CD4-positive, alpha-beta T cell (primary cell): ENCODE measurements around the gene SETD4. TPM values are rescaled to one million over a fixed set of nuclear protein-coding genes. Genes with fewer than 3 reads are reported as not detected.

Experiments
- ATAC-seq: fragments of 200-7000 bp; cut with Tn5 transposase; one replicate; pipeline ENCODE4 v1.10.0; 2022; ENCODE audit warnings: mild to moderate bottlenecking; ENCODE audit not compliant: poor library complexity
- CTCF ChIA-PET: fragments of 350-600 bp; sonication (Branson Sonifier 250); formaldehyde crosslinking; loops from one replicate; lab custom pipeline; 2021; ENCODE audit warnings: antibody characterized with exemption, inconsistent platforms; lab: Charles Lee
- POLR2A ChIA-PET: fragments of 350-600 bp; sonication (Branson Sonifier 250); formaldehyde crosslinking; loops from one replicate; lab custom pipeline; 2021; ENCODE audit warnings: antibody characterized with exemption, inconsistent platforms; lab: Charles Lee
- DNase-seq, 14 experiments: peaks; one replicate each; pipeline ENCODE4 v3.0.0-alpha.2; 2013 to 2020; ENCODE audit warnings: mixed read lengths in 2 of 14
- H3K27ac ChIP-seq, 2 donors: one replicate each; pipeline versions ENCODE4 v1.5.1 to v1.7.0; 2013; ENCODE audit warnings: low read length in 2 of 2, low read depth in 1 of 2, mild to moderate bottlenecking in 1 of 2
- H3K27me3 ChIP-seq, 2 experiments: 1 replicate in 1 of 2; 2 replicates in 1 of 2; pipeline versions ENCODE4 v1.6.1 to v1.7.0; 2013; ENCODE audit warnings: low read length in 2 of 2, control low read depth in 1 of 2, mild to moderate bottlenecking in 1 of 2, moderate library complexity in 1 of 2; ENCODE audit not compliant: insufficient read depth in 2 of 2, control insufficient read depth in 1 of 2
- H3K36me3 ChIP-seq: one replicate; pipeline ENCODE4 v1.6.1; 2013; ENCODE audit warnings: low read length, control low read depth; ENCODE audit not compliant: insufficient read depth
- H3K4me1 ChIP-seq: one replicate; pipeline ENCODE4 v1.6.1; 2013; ENCODE audit warnings: low read length, control low read depth; ENCODE audit not compliant: insufficient read depth
- H3K4me3 ChIP-seq: one replicate; pipeline ENCODE4 v1.5.1; 2013; ENCODE audit warnings: mild to moderate bottlenecking, low read length, moderate library complexity
- H3K9me3 ChIP-seq, 2 experiments: 1 replicate in 1 of 2; 2 replicates in 1 of 2; pipeline versions ENCODE4 v1.6.1 to v1.7.0; 2013; ENCODE audit warnings: low read length in 2 of 2, mild to moderate bottlenecking in 2 of 2, control low read depth in 1 of 2, moderate library complexity in 1 of 2; ENCODE audit not compliant: control insufficient read depth in 1 of 2, insufficient read depth in 1 of 2
- H3K27ac Mint-ChIP-seq: one replicate; pipeline ENCODE4 v1.8.0; 2020; ENCODE audit warnings: mixed read lengths
- H3K27me3 Mint-ChIP-seq: one replicate; pipeline ENCODE4 v1.8.0; 2021; ENCODE audit warnings: mixed read lengths
- H3K36me3 Mint-ChIP-seq: one replicate; pipeline ENCODE4 v1.8.0; 2021; ENCODE audit warnings: low read depth, mixed read lengths
- H3K4me1 Mint-ChIP-seq: one replicate; pipeline ENCODE4 v1.8.0; 2021; ENCODE audit warnings: low read depth, mixed read lengths
- H3K4me3 Mint-ChIP-seq: one replicate; pipeline ENCODE4 v1.8.0; 2020; ENCODE audit warnings: mild to moderate bottlenecking, mixed read lengths
- H3K9me3 Mint-ChIP-seq: one replicate; pipeline ENCODE4 v1.8.0; 2020; ENCODE audit warnings: mixed read lengths
- intact Hi-C, 2 experiments: fragments of 100-400 bp; cut with DNase I in 1 of 2; cut with micrococcal nuclease in 1 of 2; formaldehyde crosslinking; loops; one replicate each; pipeline versions ENCODE4 v1.15.1 to v1.9.0; 2023 to 2025; cut with DNase I, micrococcal nuclease
- total RNA-seq, 174 experiments: library from RNA in 2 of 174; stranded (reverse) in 2 of 174; gene quantifications; one replicate each; pipeline ENCODE4 v1.2.3 and lab custom pipeline; 2021 to 2026
- TF ChIP-seq, protein P1 (sequence below): fragments of 200-600 bp; IDR thresholded peaks from one replicate; pipeline ENCODE4 v1.8.0; 2022; ENCODE audit warnings: antibody characterized with exemption, mild to moderate bottlenecking

Gene SETD4
- total RNA-seq, 2 experiments from 2014 or later = 10.8 to 12.3 TPM

GRCh38 chr21:36045993-36046392 lies 14.3 kb downstream of the SETD4 start:
- no peaks in the 10 kb centered on the region for H3K9me3 Mint-ChIP-seq
- Histone ChIP-seq H3K4me3 (no peak overlapping the region), H3K27me3 (no peaks in the 10 kb centered on the region), H3K36me3 (peaks cover 79% of the 10 kb centered on the region), H3K27ac (no peak overlapping the region), H3K9me3 (no peaks in the 10 kb centered on the region), H3K4me1 (no peaks in the 10 kb centered on the region)
- no peaks in the 10 kb centered on the region for H3K4me1 Mint-ChIP-seq
- H3K4me3 Mint-ChIP-seq = no peak overlapping the region
- H3K27me3 Mint-ChIP-seq = no peaks in the 10 kb centered on the region
- CTCF ChIA-PET = no interaction called here
- DNase-seq (no peak), ATAC-seq (no peak)
- POLR2A ChIA-PET = no interaction called here
- TF ChIP-seq, protein P1, sequence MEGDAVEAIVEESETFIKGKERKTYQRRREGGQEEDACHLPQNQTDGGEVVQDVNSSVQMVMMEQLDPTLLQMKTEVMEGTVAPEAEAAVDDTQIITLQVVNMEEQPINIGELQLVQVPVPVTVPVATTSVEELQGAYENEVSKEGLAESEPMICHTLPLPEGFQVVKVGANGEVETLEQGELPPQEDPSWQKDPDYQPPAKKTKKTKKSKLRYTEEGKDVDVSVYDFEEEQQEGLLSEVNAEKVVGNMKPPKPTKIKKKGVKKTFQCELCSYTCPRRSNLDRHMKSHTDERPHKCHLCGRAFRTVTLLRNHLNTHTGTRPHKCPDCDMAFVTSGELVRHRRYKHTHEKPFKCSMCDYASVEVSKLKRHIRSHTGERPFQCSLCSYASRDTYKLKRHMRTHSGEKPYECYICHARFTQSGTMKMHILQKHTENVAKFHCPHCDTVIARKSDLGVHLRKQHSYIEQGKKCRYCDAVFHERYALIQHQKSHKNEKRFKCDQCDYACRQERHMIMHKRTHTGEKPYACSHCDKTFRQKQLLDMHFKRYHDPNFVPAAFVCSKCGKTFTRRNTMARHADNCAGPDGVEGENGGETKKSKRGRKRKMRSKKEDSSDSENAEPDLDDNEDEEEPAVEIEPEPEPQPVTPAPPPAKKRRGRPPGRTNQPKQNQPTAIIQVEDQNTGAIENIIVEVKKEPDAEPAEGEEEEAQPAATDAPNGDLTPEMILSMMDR = no peak
- no peak overlapping the region for H3K27ac Mint-ChIP-seq
- peaks cover 92% of the 10 kb centered on the region for H3K36me3 Mint-ChIP-seq
- intact Hi-C loops = no loop called here

DNA sequence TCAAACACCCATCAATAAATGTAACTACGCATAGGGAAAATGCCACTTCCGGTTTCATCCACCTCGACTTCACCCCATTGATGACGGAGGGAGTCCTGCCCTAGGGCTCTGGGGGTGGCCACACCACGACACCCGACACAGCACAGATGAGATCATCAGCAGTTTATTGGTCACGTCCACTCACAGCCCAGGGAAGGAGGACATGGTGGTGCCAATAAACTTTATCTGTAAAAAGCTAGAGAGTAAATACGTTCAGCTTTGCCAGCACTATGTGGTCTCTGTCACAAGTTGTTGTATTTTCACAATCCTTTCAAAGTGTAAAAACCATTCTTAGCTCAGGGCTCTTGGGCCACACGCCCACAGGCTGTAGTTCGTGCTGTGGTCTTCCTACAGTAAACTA lies 16.3 kb downstream of the SETD4 start:
- Histone ChIP-seq H3K27ac (no peak overlapping the region), H3K27me3 (no peaks in the 10 kb centered on the region), H3K36me3 (peaks cover 77% of the 10 kb centered on the region), H3K4me1 (no peaks in the 10 kb centered on the region), H3K9me3 (no peaks in the 10 kb centered on the region), H3K4me3 (no peak overlapping the region)
- ChIA-PET POLR2A (interaction anchor here (1.3 kb wide), 1 partner anchor 26 kb away, joined by 3 read pairs; the partner anchor contains the start of gene CBR1), CTCF (interaction anchor here (1.0 kb wide), 1 partner anchor 16 kb away, joined by 3 read pairs; no protein-coding TSS in a partner anchor)
- no peaks in the 10 kb centered on the region for H3K4me1 Mint-ChIP-seq
- H3K4me3 Mint-ChIP-seq = no peak overlapping the region
- H3K27me3 Mint-ChIP-seq = no peaks in the 10 kb centered on the region
- H3K27ac Mint-ChIP-seq = no peak overlapping the region
- no peak for ATAC-seq
- no peak for DNase-seq
- no peaks in the 10 kb centered on the region for H3K9me3 Mint-ChIP-seq
- peaks cover 90% of the 10 kb centered on the region for H3K36me3 Mint-ChIP-seq
- TF ChIP-seq, protein P1 = no peak
- intact Hi-C loops = no loop called here

DNA sequence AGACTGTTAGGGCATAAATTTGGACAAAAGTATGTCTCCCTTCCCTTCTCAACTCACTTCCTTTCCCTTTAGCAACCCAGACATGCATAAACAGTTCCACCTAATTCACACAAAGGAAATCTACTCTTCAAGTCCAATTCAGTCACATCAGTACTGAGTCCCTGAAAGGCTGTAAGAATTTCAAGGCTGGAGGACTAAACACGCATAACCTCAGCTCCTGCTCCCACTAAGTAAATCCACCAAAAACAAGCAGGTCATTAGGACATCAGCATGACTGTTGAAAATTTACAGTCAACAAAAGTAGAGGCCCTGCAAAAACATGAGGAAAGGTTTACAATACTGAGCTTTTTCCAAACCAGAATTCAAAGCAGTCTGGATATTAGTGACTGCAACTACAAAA lies 18.4 kb downstream of the SETD4 start:
- intact Hi-C loops = no loop called here
- Mint-ChIP-seq H3K4me1 (no peaks in the 10 kb centered on the region), H3K27me3 (no peaks in the 10 kb centered on the region), H3K36me3 (peaks cover 87% of the 10 kb centered on the region), H3K27ac (no peak overlapping the region), H3K9me3 (no peaks in the 10 kb centered on the region), H3K4me3 (no peak overlapping the region)
- ChIA-PET CTCF (interaction anchor here (0.6 kb wide), 1 partner anchor 10 kb away, joined by 3 read pairs; no protein-coding TSS in a partner anchor), POLR2A (interaction anchor here (0.7 kb wide), 1 partner anchor 343 kb away, joined by 3 read pairs; the partner anchor contains the start of gene CHAF1B)
- DNase-seq = no peak
- H3K4me3 ChIP-seq = no peak overlapping the region
- no peaks in the 10 kb centered on the region for H3K27me3 ChIP-seq
- TF ChIP-seq, protein P1 = no peak
- peaks cover 78% of the 10 kb centered on the region for H3K36me3 ChIP-seq
- no peaks in the 10 kb centered on the region for H3K4me1 ChIP-seq
- no peak for ATAC-seq
- no peaks in the 10 kb centered on the region for H3K9me3 ChIP-seq
- H3K27ac ChIP-seq = no peak overlapping the region
